Gastrocnemius medialis (tissue), 4 donors: ENCODE data around the gene RRAS2.
"Not testable (repeated sequence)": the region's sequence is repeated elsewhere in the genome, so short reads cannot be mapped to it uniquely, and the experiment has no call there.

Experiments
- CTCF ChIP-seq, 5 experiments: fragments of 450-650 bp in 3 of 5; fragments of 200-600 bp in 2 of 5; sonication (generic) in 2 of 5; IDR thresholded peaks in 4 of 5; conservative IDR thresholded peaks in 1 of 5; 1 replicate in 4 of 5; 2 replicates in 1 of 5; pipeline ENCODE4 v1.5.1; 2016 to 2019; ENCODE audit warnings: antibody characterized with exemption in 5 of 5, mild to moderate bottlenecking in 3 of 5, moderate library complexity in 3 of 5
- POLR2A ChIP-seq, 2 donors: fragments of 450-650 bp; IDR thresholded peaks; one replicate each; pipeline ENCODE4 v1.6.1; 2017; ENCODE audit warnings: antibody characterized with exemption in 2 of 2, mild to moderate bottlenecking in 2 of 2, moderate library complexity in 2 of 2

DNA sequence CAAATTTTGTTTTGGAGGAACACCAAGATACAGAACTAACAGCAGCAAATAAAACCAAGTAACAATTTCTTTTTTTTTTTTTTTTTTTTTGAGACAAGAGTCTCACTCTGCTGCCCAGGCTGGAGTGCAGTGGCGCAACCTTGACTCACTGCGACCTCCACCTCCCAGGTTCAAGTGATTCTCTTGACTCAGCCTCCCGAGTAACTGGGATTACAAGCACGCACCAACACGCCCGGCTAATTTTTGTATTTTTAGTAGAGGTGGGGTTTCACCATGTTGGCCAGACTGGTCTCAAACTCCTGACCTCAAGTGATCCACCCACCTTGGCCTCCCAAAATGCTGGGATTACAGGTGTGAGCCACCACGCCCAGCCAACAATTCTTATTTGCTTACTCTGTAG, 4.4 kb downstream of the RRAS2 start:
- TF ChIP-seq POLR2A (IDR thresholded peaks at IDR 0.05); CTCF (IDR thresholded peaks at IDR 0.05 in 4 of 5, conservative IDR thresholded peaks at IDR 0.05 in 1 of 5): not testable (repeated sequence)
